Endothelial cell of umbilical vein (primary cell): ENCODE measurements around the gene LMO4.

ENCODE experiments used
- CTCF ChIP-seq, 2 donors: IDR thresholded peaks; 1 replicate in 1 of 2; 2 replicates in 1 of 2; pipeline ENCODE4 v1.5.1; 2011; ENCODE audit warnings: low read length in 2 of 2, mild to moderate bottlenecking in 2 of 2, moderate library complexity in 2 of 2, control low read depth in 1 of 2, inconsistent platforms in 1 of 2, low read depth in 1 of 2; ENCODE audit not compliant: insufficient read depth in 1 of 2; ENCODE audit errors: extremely low read depth in 1 of 2
- POLR2A ChIP-seq: IDR thresholded peaks from 2 replicates; pipeline ENCODE4 v1.6.1; 2012; ENCODE audit warnings: low read depth, mild to moderate bottlenecking, control low read depth, low read length
- POLR2AphosphoS5 ChIP-seq: IDR thresholded peaks from 2 replicates; pipeline ENCODE4 v1.6.1; 2012; ENCODE audit warnings: low read depth, mild to moderate bottlenecking, control low read depth, low read length, moderate library complexity; ENCODE audit not compliant: insufficient read depth

GRCh38 chr1:87307306-87307705, 21.4 kb upstream of the LMO4 start:
- no peak for TF ChIP-seq CTCF (IDR thresholded peaks at IDR 0.05; ENCODE audit: extremely low read depth in 1 of 2, insufficient read depth in 1 of 2, low read depth in 1 of 2, low read length in 2 of 2)
- TF ChIP-seq POLR2A = no peak
- TF ChIP-seq POLR2AphosphoS5 = no peak
